Naive thymus-derived CD4-positive, alpha-beta T cell (primary cell): Measurements from ENCODE around the gene ALOX12B. TPM values are rescaled to one million over a fixed set of nuclear protein-coding genes. Genes with fewer than 3 reads are reported as not detected.
A peak's percentile ranks its signal among the peaks of the same experiment; 100 is the strongest.
"Not testable (repeated sequence)": the region's sequence is repeated elsewhere in the genome, so short reads cannot be mapped to it uniquely, and the experiment has no call there.

ENCODE experiments used
- ATAC-seq: fragments of 150-1000 bp; cut with Tn5 transposase; 2 replicates; pipeline ENCODE4 v1.10.0; 2021; ENCODE audit warnings: mild to moderate bottlenecking, moderate library complexity
- CTCF ChIA-PET: fragments of 350-600 bp; sonication (Branson Sonifier 250); formaldehyde crosslinking; loops from one replicate; lab custom pipeline; 2021; ENCODE audit warnings: antibody characterized with exemption; lab: Charles Lee
- POLR2A ChIA-PET: fragments of 350-600 bp; sonication (Branson Sonifier 250); formaldehyde crosslinking; loops from one replicate; lab custom pipeline; 2021; ENCODE audit warnings: antibody characterized with exemption, inconsistent platforms; lab: Charles Lee
- DNase-seq, 9 donors: peaks; one replicate each; pipeline versions ENCODE4 v3.0.0 to v3.0.0-alpha.2; 2020 to 2022; ENCODE audit warnings: mixed read lengths in 1 of 9
- H3K27ac ChIP-seq: one replicate; pipeline ENCODE4 v1.7.0; 2013; ENCODE audit warnings: mild to moderate bottlenecking, low read depth, low read length, moderate library complexity
- H3K27me3 ChIP-seq, 2 donors: one replicate each; pipeline ENCODE4 v1.7.0; 2013; ENCODE audit warnings: low read length in 2 of 2, mild to moderate bottlenecking in 2 of 2, moderate library complexity in 2 of 2; ENCODE audit not compliant: control insufficient read depth in 2 of 2, insufficient read depth in 2 of 2
- H3K36me3 ChIP-seq, 3 experiments: 1 replicate in 2 of 3; 2 replicates in 1 of 3; pipeline ENCODE4 v1.7.0; 2013; ENCODE audit warnings: low read length in 3 of 3, mild to moderate bottlenecking in 3 of 3, moderate library complexity in 1 of 3; ENCODE audit not compliant: insufficient read depth in 3 of 3, control insufficient read depth in 2 of 3
- H3K4me1 ChIP-seq, 2 donors: one replicate each; pipeline ENCODE4 v1.7.0; 2013; ENCODE audit warnings: low read length in 2 of 2, mild to moderate bottlenecking in 2 of 2, moderate library complexity in 1 of 2; ENCODE audit not compliant: control insufficient read depth in 2 of 2, insufficient read depth in 2 of 2
- H3K4me3 ChIP-seq: 2 replicates; pipeline ENCODE4 v1.7.0; 2013; ENCODE audit warnings: mild to moderate bottlenecking, low read length
- H3K9me3 ChIP-seq, 3 experiments: 1 replicate in 2 of 3; 2 replicates in 1 of 3; pipeline ENCODE4 v1.7.0; 2013; ENCODE audit warnings: low read length in 3 of 3; ENCODE audit not compliant: control insufficient read depth in 2 of 3
- H3K27ac Mint-ChIP-seq, 9 donors: one replicate each; pipeline ENCODE4 v1.8.0; 2020 to 2022; ENCODE audit warnings: mixed read lengths in 9 of 9, mild to moderate bottlenecking in 8 of 9, moderate library complexity in 5 of 9, inconsistent platforms in 2 of 9
- H3K27me3 Mint-ChIP-seq, 5 donors: one replicate each; pipeline ENCODE4 v1.8.0; 2021 to 2022; ENCODE audit warnings: mixed read lengths in 5 of 5, mild to moderate bottlenecking in 1 of 5
- H3K36me3 Mint-ChIP-seq, 5 donors: one replicate each; pipeline ENCODE4 v1.8.0; 2020 to 2022; ENCODE audit warnings: mixed read lengths in 5 of 5, mild to moderate bottlenecking in 3 of 5, inconsistent platforms in 1 of 5
- H3K4me1 Mint-ChIP-seq, 7 donors: one replicate each; pipeline ENCODE4 v1.8.0; 2020 to 2022; ENCODE audit warnings: mixed read lengths in 7 of 7, mild to moderate bottlenecking in 3 of 7, inconsistent platforms in 1 of 7
- H3K4me3 Mint-ChIP-seq, 10 donors: one replicate each; pipeline ENCODE4 v1.8.0; 2020 to 2022; ENCODE audit warnings: mild to moderate bottlenecking in 10 of 10, mixed read lengths in 10 of 10, moderate library complexity in 6 of 10, inconsistent platforms in 2 of 10
- H3K9me3 Mint-ChIP-seq, 11 donors: one replicate each; pipeline ENCODE4 v1.8.0; 2020 to 2022; ENCODE audit warnings: mixed read lengths in 11 of 11, mild to moderate bottlenecking in 4 of 11, inconsistent platforms in 1 of 11, moderate library complexity in 1 of 11
- intact Hi-C, 2 donors: fragments of 100-400 bp; cut with micrococcal nuclease; formaldehyde crosslinking; loops; one replicate each; pipeline ENCODE4 v1.15.1; 2023
- polyA plus RNA-seq, 2 donors: library from polyadenylated mRNA; unstranded; fragments of 300-500 nt; fragmentation: Illumina TruSeq; gene quantifications; one replicate each; pipeline ENCODE4 v1.2.3, GENCODE V29; 2021
- total RNA-seq, 6 experiments: library from RNA in 5 of 6; stranded (reverse) in 5 of 6; gene quantifications; 1 replicate in 5 of 6; 2 replicates in 1 of 6; pipeline ENCODE4 v1.2.3 and lab custom pipeline; 2021 to 2026

ALOX12B gene
- total and polyA plus RNA-seq, 7 experiments from 2014 or later, result 0.44 to 1.1 (median 0.94) TPM

DNA sequence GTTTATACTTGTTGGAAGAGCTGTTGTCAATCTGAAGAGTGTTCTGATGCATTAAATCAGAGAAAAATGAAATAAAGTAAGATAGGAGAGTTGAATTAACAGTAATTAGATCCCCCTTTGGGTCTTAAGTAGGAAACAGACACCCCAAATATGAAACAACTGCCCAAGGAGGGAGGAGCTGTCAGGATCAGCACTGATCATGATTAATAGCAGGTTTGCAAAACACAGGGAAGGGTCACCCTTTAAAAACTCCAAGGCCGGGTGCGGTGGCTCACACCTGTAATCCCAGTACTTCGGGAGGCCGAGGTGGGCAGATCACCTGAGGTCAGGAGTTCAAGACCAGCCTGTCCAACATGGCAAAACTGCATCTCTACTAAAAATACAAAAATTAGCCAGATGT, 19.5 kb upstream of the ALOX12B start:
- DNase-seq, H3K36me3 ChIP-seq, H3K9me3 Mint-ChIP-seq, intact Hi-C loops, H3K4me1 ChIP-seq, H3K9me3 ChIP-seq, H3K4me1 Mint-ChIP-seq, H3K36me3 Mint-ChIP-seq, H3K27me3 ChIP-seq, H3K27ac ChIP-seq, H3K4me3 Mint-ChIP-seq, ATAC-seq, H3K4me3 ChIP-seq: not testable (repeated sequence)
- ChIA-PET POLR2A (interaction anchor here (1.7 kb wide), 1 partner anchor 14 kb away, joined by 8 read pairs; no protein-coding TSS in a partner anchor), CTCF (interaction anchor here (1.3 to 5.3 kb wide), 3 partner anchors 9 to 14 kb away, joined by 3 to 32 read pairs (median 31); partner anchors contain the start of gene ALOXE3)
- peaks cover 0 to 18% (median 6%) of the 10 kb centered on the region in 5 donors for H3K27me3 Mint-ChIP-seq
- peak overlapping the region in 1 of 9 donors; percentile 14 for H3K27ac Mint-ChIP-seq

DNA sequence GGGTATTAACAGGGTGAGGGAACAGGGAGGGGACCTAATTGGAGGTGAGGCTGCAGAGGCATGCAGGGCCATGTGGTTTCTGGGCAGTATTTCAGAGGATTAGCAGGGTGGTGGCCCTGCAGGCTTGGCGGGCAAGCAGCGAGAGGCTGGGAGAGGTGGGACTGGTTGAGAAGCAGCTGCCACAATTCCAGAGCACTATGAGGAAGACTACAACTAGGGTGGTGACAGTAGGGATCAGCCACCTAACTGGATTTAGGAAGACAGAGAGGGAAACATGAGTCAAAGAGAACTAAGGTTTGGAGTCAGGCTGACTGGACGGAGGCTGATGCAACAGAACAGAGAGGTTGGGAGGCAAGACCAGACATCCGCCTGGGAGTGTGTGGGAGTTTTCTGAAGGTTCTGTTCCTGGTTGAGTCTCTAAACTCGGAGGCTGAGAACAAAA, 18.5 kb upstream of the ALOX12B start:
- POLR2A ChIA-PET, result interaction anchor here (1.2 to 1.7 kb wide), 2 partner anchors 10 to 13 kb away, joined by 3 to 8 read pairs; no protein-coding TSS in a partner anchor
- CTCF ChIA-PET, result interaction anchor here (1.3 to 4.2 kb wide), 4 partner anchors 10 to 29 kb away, joined by 3 to 31 read pairs (median 4); no protein-coding TSS in a partner anchor
- H3K4me3 Mint-ChIP-seq, result no peak overlapping the region
- H3K27ac Mint-ChIP-seq, result peak overlapping the region in 1 of 9 donors; percentile 72
- no peaks in the 10 kb centered on the region for H3K36me3 Mint-ChIP-seq
- H3K4me3 ChIP-seq, result no peak overlapping the region
- peaks cover 0 to 11% (median 0%) of the 10 kb centered on the region in 5 donors for H3K27me3 Mint-ChIP-seq
- no peaks in the 10 kb centered on the region for H3K27me3 ChIP-seq
- no peaks in the 10 kb centered on the region for H3K9me3 Mint-ChIP-seq
- DNase-seq (no peak), ATAC-seq (no peak)
- peaks cover 0 to 6% (median 5%) of the 10 kb centered on the region in 7 donors for H3K4me1 Mint-ChIP-seq
- no peaks in the 10 kb centered on the region for H3K36me3 ChIP-seq
- intact Hi-C loops, result no loop called here
- no peaks in the 10 kb centered on the region for H3K9me3 ChIP-seq
- peaks cover 0 to 4% of the 10 kb centered on the region in 2 donors for H3K4me1 ChIP-seq
- no peak overlapping the region for H3K27ac ChIP-seq

DNA sequence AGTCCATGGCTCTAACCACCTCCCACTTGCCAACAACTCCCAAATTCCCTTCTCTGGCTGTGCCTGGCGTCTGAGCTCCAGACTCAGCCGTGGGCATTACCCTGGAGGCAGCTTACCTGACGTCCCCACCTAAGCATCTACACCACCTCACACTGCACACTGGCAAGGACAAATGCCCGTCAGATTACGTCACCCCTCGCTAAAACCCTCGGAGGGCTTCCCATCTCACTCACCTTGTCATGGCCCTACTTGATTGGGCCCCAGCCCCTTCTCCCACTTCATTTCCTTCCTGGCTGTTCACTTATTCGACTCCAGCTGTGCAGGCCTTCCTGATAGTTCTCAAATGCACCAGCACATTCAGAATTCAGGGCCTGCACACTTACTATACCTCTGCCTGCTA, 17.4 kb upstream of the ALOX12B start:
- CTCF ChIA-PET, result interaction anchor here (1.4 to 4.2 kb wide), 5 partner anchors 12 to 43 kb away, joined by 3 to 31 read pairs (median 5); no protein-coding TSS in a partner anchor
- H3K27me3 Mint-ChIP-seq, result peaks cover 0 to 6% (median 0%) of the 10 kb centered on the region in 5 donors
- Histone ChIP-seq H3K4me3 (no peak overlapping the region), H3K27me3 (no peaks in the 10 kb centered on the region), H3K9me3 (no peaks in the 10 kb centered on the region), H3K36me3 (no peaks in the 10 kb centered on the region), H3K4me1 (no peaks in the 10 kb centered on the region), H3K27ac (no peak overlapping the region)
- intact Hi-C loops, result no loop called here
- no peaks in the 10 kb centered on the region for H3K36me3 Mint-ChIP-seq
- no peak for DNase-seq
- H3K9me3 Mint-ChIP-seq, result no peaks in the 10 kb centered on the region
- H3K27ac Mint-ChIP-seq, result peak overlapping the region in 4 of 9 donors; percentile 3 to 33 (median 5)
- POLR2A ChIA-PET, result interaction anchor here (1.2 kb wide), 3 partner anchors 9 to 68 kb away, joined by 3 to 5 read pairs (median 4); no protein-coding TSS in a partner anchor
- no peak for ATAC-seq
- no peak overlapping the region for H3K4me3 Mint-ChIP-seq
- H3K4me1 Mint-ChIP-seq, result no peaks in the 10 kb centered on the region

DNA sequence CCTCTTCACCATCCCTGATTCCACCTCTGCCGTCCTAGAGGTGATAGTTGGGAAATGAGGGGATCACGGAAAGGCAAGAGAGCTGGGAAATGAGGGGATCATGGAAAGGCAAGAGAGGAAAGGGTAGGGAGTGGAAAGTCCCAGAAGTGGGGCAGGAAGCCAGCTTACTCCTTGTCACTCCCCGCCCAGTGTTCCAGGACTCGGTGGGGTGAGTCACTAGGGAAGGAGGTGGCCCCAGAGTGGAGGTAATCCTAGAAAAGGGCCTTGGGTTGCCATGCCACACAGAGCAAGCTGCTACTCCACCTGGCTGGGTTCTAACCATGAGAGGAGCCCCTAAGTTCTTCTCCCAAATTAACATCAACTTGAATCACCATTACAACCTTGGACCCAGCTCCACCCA, 16.0 kb upstream of the ALOX12B start:
- Histone ChIP-seq H3K27me3 (no peaks in the 10 kb centered on the region), H3K36me3 (no peaks in the 10 kb centered on the region), H3K4me1 (no peaks in the 10 kb centered on the region), H3K9me3 (no peaks in the 10 kb centered on the region), H3K4me3 (no peak overlapping the region), H3K27ac (no peak overlapping the region)
- H3K9me3 Mint-ChIP-seq, result no peaks in the 10 kb centered on the region
- ChIA-PET POLR2A (interaction anchor here (1.0 kb wide), 2 partner anchors 76 to 192 kb away, joined by 3 to 4 read pairs; no protein-coding TSS in a partner anchor), CTCF (interaction anchor here (0.8 to 4.2 kb wide), 4 partner anchors 10 to 43 kb away, joined by 4 to 31 read pairs (median 6); no protein-coding TSS in a partner anchor)
- DNase-seq (no peak), ATAC-seq (no peak)
- no peak overlapping the region for H3K27ac Mint-ChIP-seq
- no peaks in the 10 kb centered on the region for H3K4me1 Mint-ChIP-seq
- no peaks in the 10 kb centered on the region for H3K36me3 Mint-ChIP-seq
- intact Hi-C loops, result no loop called here
- H3K4me3 Mint-ChIP-seq, result no peak overlapping the region
- peaks cover 0 to 6% (median 0%) of the 10 kb centered on the region in 5 donors for H3K27me3 Mint-ChIP-seq

DNA sequence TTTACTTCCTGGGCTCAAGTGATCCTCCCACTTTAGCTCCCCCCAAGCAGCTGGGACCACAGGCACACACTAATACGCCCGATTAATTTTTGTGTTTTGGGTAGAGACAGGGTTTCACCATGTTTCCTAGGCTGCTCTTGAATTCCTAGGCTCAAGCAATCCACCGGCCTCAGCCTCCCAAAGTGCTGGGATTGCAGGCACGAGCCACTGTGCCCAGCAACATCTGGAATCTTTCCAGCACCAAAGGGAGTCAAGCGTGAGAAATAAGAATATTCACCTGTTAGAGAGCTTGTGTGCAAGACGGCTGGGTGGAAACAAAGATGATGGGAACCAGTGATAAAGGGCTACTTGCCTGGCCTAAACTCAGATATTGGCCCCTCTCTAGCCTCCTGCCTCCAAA, 14.2 kb upstream of the ALOX12B start:
- H3K9me3 ChIP-seq, result no peaks in the 10 kb centered on the region
- Mint-ChIP-seq H3K36me3 (no peaks in the 10 kb centered on the region), H3K9me3 (no peaks in the 10 kb centered on the region), H3K4me3 (no peak overlapping the region), H3K27me3 (peaks cover 0 to 11% (median 0%) of the 10 kb centered on the region in 5 donors), H3K4me1 (peaks cover 0 to 7% (median 0%) of the 10 kb centered on the region in 7 donors), H3K27ac (no peak overlapping the region)
- H3K4me1 ChIP-seq, result no peaks in the 10 kb centered on the region
- H3K4me3 ChIP-seq, result no peak overlapping the region
- DNase-seq (no peak), ATAC-seq (no peak)
- H3K27me3 ChIP-seq, result no peaks in the 10 kb centered on the region
- no peak overlapping the region for H3K27ac ChIP-seq
- ChIA-PET POLR2A (interaction anchor here (0.5 to 2.2 kb wide), 3 partner anchors 8 to 796 kb away, joined by 3 to 6 read pairs (median 3); no protein-coding TSS in a partner anchor), CTCF (interaction anchor here (0.6 to 2.4 kb wide), 6 partner anchors 9 to 197 kb away, joined by 3 to 13 read pairs (median 4); partner anchors contain the start of gene ALOX12B)
- intact Hi-C loops, result no loop called here
- H3K36me3 ChIP-seq, result no peaks in the 10 kb centered on the region

DNA sequence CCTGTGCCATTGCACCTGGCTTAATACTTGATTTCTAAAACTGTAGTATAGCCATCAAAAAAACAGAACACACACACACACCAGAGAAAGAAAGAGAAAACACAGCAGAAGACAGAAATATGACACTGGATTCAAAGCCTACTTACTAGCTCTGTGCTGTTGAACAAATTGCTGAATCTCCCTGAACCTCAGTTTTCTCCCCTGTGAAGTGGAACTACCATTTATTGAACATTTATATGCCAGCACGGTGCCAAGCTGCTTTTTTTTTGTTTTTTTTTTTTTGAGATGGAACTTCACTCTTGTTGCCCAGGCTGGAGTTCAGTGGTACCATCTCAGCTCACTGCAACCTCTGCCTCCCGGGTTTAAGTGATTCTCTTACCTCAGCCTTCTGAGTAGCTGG, 13.2 kb upstream of the ALOX12B start:
- H3K36me3 Mint-ChIP-seq, result no peaks in the 10 kb centered on the region
- H3K4me3 ChIP-seq, result no peak overlapping the region

More for the DNA sequence above, 13.2 kb upstream of the ALOX12B start:
- ChIA-PET POLR2A (interaction anchor here (1.2 to 2.2 kb wide), 2 partner anchors 9 to 10 kb away, joined by 3 to 6 read pairs; no protein-coding TSS in a partner anchor), CTCF (interaction anchor here (0.7 to 2.4 kb wide), 8 partner anchors 9 to 146 kb away, joined by 3 to 13 read pairs (median 4); no protein-coding TSS in a partner anchor)
- no peaks in the 10 kb centered on the region for H3K4me1 ChIP-seq
- Mint-ChIP-seq H3K4me1 (peaks cover 0 to 7% (median 0%) of the 10 kb centered on the region in 7 donors), H3K9me3 (no peaks in the 10 kb centered on the region), H3K27ac (no peak overlapping the region), H3K27me3 (peaks cover 0 to 16% (median 0%) of the 10 kb centered on the region in 5 donors), H3K4me3 (no peak overlapping the region)
- no peaks in the 10 kb centered on the region for H3K9me3 ChIP-seq
- no peak for ATAC-seq
- DNase-seq, result no peak
- no peaks in the 10 kb centered on the region for H3K27me3 ChIP-seq
- H3K27ac ChIP-seq, result no peak overlapping the region
- intact Hi-C loops, result no loop called here
- H3K36me3 ChIP-seq, result no peaks in the 10 kb centered on the region
